Smooth muscle cell (in vitro differentiated cells): ENCODE measurements around the gene MOSPD3. TPM values are rescaled to one million over a fixed set of nuclear protein-coding genes. Genes with fewer than 3 reads are reported as not detected.

Source experiments
- DNase-seq: peaks from one replicate; lab custom pipeline; 2025; ENCODE audit not compliant: unreplicated experiment; lab: John Stamatoyannopoulos, UW
- H2AFZ ChIP-seq: fragments of 200-600 bp; sonication (generic); 2 replicates; pipeline ENCODE4 v1.6.0; 2016; ENCODE audit warnings: antibody characterized with exemption, low read depth, mild to moderate bottlenecking
- H3F3A ChIP-seq: fragments of 200-600 bp; sonication (generic); 2 replicates; pipeline ENCODE4 v1.6.0; 2017; ENCODE audit warnings: antibody characterized with exemption, low read depth
- H3K27ac ChIP-seq: fragments of 200-600 bp; sonication (generic); 2 replicates; pipeline ENCODE4 v1.5.1; 2016; ENCODE audit warnings: low read depth, mild to moderate bottlenecking
- H3K27me3 ChIP-seq: fragments of 200-600 bp; sonication (generic); 2 replicates; pipeline ENCODE4 v1.6.1; 2016; ENCODE audit warnings: low read depth, mild to moderate bottlenecking
- H3K36me3 ChIP-seq: fragments of 200-600 bp; sonication (generic); 2 replicates; pipeline ENCODE4 v1.5.1; 2016; ENCODE audit warnings: low read depth
- H3K4me1 ChIP-seq: fragments of 200-600 bp; sonication (generic); 2 replicates; pipeline ENCODE4 v1.5.1; 2016; ENCODE audit warnings: low read depth
- H3K4me2 ChIP-seq: fragments of 200-600 bp; sonication (generic); 2 replicates; pipeline ENCODE4 v1.6.0; 2016; ENCODE audit warnings: mild to moderate bottlenecking
- H3K4me3 ChIP-seq: fragments of 200-600 bp; sonication (generic); 2 replicates; pipeline ENCODE4 v1.5.1; 2016; ENCODE audit warnings: mild to moderate bottlenecking
- H3K79me2 ChIP-seq: fragments of 200-600 bp; sonication (generic); 2 replicates; pipeline ENCODE4 v1.6.0; 2016; ENCODE audit warnings: low read depth, mild to moderate bottlenecking
- H3K9ac ChIP-seq: fragments of 200-600 bp; sonication (generic); 2 replicates; pipeline ENCODE4 v1.6.0; 2016; ENCODE audit warnings: low read depth
- H3K9me3 ChIP-seq: fragments of 200-600 bp; sonication (generic); replicated peaks from 2 replicates; pipeline ENCODE4 v1.5.1; 2016; ENCODE audit warnings: low read depth
- H4K20me1 ChIP-seq: fragments of 200-600 bp; sonication (generic); 2 replicates; pipeline ENCODE4 v1.6.0; 2016; ENCODE audit warnings: low read depth
- CTCF ChIP-seq: fragments of 200-600 bp; sonication (generic); IDR thresholded peaks from 2 replicates; pipeline ENCODE4 v1.5.1; 2017; ENCODE audit warnings: borderline replicate concordance, mild to moderate bottlenecking, antibody characterized with exemption; ENCODE audit not compliant: insufficient read depth, poor library complexity, severe bottlenecking
- WGBS: methylation state at CpG from one replicate; pipeline ENCODE4 v1.1.7; 2016; ENCODE audit warnings: low lambda C conversion rate; 5-methylcytosine and 5-hydroxymethylcytosine counted together
- polyA plus RNA-seq: library from polyadenylated mRNA; unstranded; fragments of >200 nt; fragmentation: Nextera tagmentation; extraction: Ambion mirVana; gene quantifications from 2 replicates; pipeline ENCODE4 v1.2.1, GENCODE V29; 2016
- total RNA-seq: library from RNA; depleted of rRNA; stranded (reverse); fragments of >200 nt; gene quantifications from 2 replicates; pipeline ENCODE4 v1.2.3, GENCODE V29; 2014

Gene MOSPD3
- total and polyA plus RNA-seq, 2 experiments from 2014 or later, result 10.5 to 47.8 TPM

DNA sequence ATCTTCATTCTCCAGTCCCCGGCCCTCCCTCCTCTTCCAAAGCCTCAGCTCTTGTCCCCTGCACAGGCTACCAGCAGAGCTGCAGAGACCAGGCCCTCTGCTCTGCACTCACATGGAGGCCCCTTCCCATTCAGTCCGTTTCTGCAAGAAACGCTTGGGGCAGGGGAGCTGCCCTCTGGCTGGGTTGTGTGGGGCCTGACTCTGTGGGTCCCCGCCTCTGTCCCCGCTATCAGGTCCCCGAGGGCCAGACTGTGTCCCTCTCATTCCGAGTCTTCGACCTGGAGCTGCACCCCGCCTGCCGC is 8.7 kb upstream of the MOSPD3 start:
- no peak for DNase-seq
- Histone ChIP-seq H2AFZ (no peak overlapping the region), H3K27ac (peak overlapping the region; percentile 57), H3K4me2 (peak overlapping the region; percentile 95), H3K27me3 (no peaks in the 10 kb centered on the region), H3F3A (peaks cover 25% of the 10 kb centered on the region), H3K4me1 (peaks cover 19% of the 10 kb centered on the region), H4K20me1 (peaks cover 19% of the 10 kb centered on the region), H3K4me3 (peak overlapping the region; percentile 56), H3K9me3 (no peaks in the 10 kb centered on the region), H3K9ac (no peak overlapping the region), H3K36me3 (no peaks in the 10 kb centered on the region), H3K79me2 (peaks cover 3% of the 10 kb centered on the region)
- no peak for TF ChIP-seq CTCF
- 7% methylated on average over 10 of the region's 10 CpGs for WGBS

DNA sequence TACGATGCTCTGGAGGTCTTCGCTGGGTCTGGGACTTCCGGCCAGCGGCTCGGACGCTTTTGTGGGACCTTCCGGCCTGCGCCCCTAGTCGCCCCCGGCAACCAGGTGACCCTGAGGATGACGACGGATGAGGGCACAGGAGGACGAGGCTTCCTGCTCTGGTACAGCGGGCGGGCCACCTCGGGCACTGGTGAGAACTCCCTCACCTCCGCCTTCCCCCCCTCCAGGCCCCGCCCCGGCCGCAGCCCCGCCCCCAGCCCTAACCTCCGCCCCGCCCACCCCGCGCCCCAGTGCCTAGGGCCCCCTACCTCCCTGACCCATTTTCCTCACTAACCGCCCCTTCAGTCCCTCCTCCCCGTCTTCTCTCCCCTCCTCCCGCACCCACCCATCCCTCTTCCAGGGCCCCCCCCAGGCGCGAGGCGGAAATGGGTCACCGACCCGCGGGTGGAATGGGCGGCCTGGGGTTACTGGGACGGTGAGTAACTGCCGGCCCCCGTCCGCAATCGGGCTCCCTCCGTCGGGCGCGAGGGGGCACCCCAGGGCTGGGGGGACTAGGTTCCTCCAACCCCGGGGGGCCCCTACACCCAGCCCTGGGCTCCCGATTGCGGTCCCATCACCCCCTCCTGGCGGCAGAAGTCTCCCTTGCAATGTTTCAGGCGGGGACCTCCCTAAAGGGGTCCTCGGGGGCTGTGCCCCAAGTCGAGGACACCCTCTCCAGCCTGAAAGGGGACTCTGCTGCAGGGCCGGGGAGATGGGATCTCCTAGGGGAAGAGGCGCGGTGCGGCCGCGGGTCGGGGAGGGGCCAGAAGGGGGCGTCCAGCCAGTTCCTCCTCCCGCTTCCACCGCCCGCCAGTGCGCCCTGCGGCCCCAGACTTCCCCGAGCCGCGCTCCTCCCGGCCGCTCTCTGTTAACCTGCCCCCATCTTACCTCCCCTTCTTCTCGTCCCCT is 8.0 kb upstream of the MOSPD3 start:
- H3K9me3 ChIP-seq, result no peaks in the 10 kb centered on the region
- peak overlapping the region; percentile 56 for H3K4me3 ChIP-seq
- H3K4me1 ChIP-seq, result peaks cover 19% of the 10 kb centered on the region
- no peaks in the 10 kb centered on the region for H3K36me3 ChIP-seq
- peak overlapping the region; percentile 95 for H3K4me2 ChIP-seq
- peak; percentile 60 for DNase-seq
- WGBS, result under 1% methylated on average over 37 of the region's 70 CpGs
- no peak overlapping the region for H3K9ac ChIP-seq
- H3K27ac ChIP-seq, result peak overlapping the region; percentile 57
- H3K27me3 ChIP-seq, result no peaks in the 10 kb centered on the region
- TF ChIP-seq CTCF, result peak; percentile 37
- H2AFZ ChIP-seq, result peak overlapping the region; percentile 59
- H3F3A ChIP-seq, result peaks cover 25% of the 10 kb centered on the region
- peaks cover 3% of the 10 kb centered on the region for H3K79me2 ChIP-seq
- H4K20me1 ChIP-seq, result peaks cover 19% of the 10 kb centered on the region

DNA sequence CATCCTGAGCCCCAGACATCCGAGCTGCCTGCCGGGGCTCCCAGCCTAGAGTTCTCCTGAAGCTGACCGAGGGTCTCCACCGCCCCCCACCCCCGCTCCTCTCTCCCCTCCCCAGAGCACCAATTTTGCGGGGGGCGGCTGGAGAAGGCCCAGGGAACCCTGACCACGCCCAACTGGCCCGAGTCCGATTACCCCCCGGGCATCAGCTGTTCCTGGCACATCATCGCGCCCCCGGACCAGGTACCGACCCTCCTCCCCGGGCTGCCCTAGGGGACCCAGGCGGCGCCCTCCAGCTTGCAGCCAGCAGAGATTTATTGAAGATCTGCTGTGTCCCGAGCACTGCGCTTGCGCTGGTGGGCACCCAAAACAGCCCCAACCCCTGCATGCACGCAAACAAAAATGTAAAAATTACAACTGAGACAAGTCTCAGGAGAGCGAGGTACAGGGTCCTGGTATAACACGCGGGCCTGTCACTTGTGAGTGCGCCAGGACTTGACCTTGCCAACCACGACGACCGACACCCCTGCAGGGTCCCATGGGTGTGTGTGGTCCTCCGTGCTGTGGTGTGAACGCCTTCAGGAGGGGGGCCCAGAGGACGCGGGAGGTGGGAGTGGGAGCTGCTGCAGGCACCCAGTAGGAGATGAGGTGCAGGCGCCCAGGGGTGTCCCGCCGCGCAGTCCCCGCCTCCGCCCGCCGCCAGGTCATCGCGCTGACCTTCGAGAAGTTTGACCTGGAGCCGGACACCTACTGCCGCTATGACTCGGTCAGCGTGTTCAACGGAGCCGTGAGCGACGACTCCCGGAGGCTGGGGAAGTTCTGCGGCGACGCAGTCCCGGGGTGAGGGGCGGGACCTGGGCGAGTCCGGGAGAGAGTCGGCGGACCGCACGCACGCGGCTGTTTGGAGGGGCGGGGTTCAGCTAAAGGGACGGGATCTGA is 7.1 kb upstream of the MOSPD3 start:
- H3K4me3 ChIP-seq, result peak overlapping the region; percentile 56
- peak overlapping the region; percentile 95 for H3K4me2 ChIP-seq
- no peaks in the 10 kb centered on the region for H3K9me3 ChIP-seq
- no peak for DNase-seq
- H4K20me1 ChIP-seq, result peaks cover 19% of the 10 kb centered on the region
- no peak overlapping the region for H3K27ac ChIP-seq
- 23% methylated on average over 51 of the region's 68 CpGs for WGBS
- peaks cover 25% of the 10 kb centered on the region for H3F3A ChIP-seq
- TF ChIP-seq CTCF, result no peak
- peaks cover 19% of the 10 kb centered on the region for H3K4me1 ChIP-seq
- H2AFZ ChIP-seq, result no peak overlapping the region
- no peak overlapping the region for H3K9ac ChIP-seq
- H3K27me3 ChIP-seq, result no peaks in the 10 kb centered on the region
- peaks cover 3% of the 10 kb centered on the region for H3K79me2 ChIP-seq
- no peaks in the 10 kb centered on the region for H3K36me3 ChIP-seq
